ENCODE data around the gene NIP7. TPM values are rescaled to one million over a fixed set of nuclear protein-coding genes. Genes with fewer than 3 reads are reported as not detected.
A peak's percentile ranks its signal among the peaks of the same experiment; 100 is the strongest.

The NIP7 gene
- total and polyA plus RNA-seq, 8 donors, result 17.4 to 35.5 (median 29.3) TPM

- H3K27me3 ChIP-seq, result no peaks in the 10 kb centered on the region
- no peaks in the 10 kb centered on the region for H3K9me3 ChIP-seq
- H3K36me3 ChIP-seq, result peaks cover 0 to 66% of the 10 kb centered on the region in 2 donors
- ATAC-seq (no peak), DNase-seq (no peak)
- H3K4me1 ChIP-seq, result no peaks in the 10 kb centered on the region
- H3K4me3 ChIP-seq, result no peak overlapping the region
- no peak for TF ChIP-seq CTCF (IDR thresholded peaks at IDR 0.05)
- intact Hi-C loops (cut with DNase I), result no loop called here
- H3K27ac ChIP-seq, result no peak overlapping the region
Observed at GRCh38 chr16:69371564-69371963, 32.0 kb downstream of the NIP7 start.

DNA sequence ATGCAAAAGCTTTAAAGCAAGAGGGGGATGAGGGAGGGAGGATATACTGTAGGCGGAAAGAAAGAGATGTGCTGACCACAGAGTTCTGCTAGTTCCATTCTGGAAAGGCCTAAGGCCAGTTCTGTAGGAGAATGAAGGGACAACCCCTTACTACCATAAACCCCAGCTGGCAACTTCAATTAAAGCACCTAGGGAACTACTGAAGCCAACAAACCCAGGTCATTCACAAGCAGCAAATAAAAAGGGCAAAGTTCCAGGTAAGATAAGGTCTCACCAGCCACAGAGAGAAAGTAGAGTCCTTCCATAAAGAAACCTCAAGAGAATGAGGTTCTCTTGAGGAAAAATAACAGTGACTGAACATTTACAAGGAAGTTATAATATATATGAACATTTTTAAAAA, 33.4 kb downstream of the NIP7 start:
- Histone ChIP-seq H3K4me1 (no peaks in the 10 kb centered on the region), H3K27me3 (no peaks in the 10 kb centered on the region), H3K4me3 (no peak overlapping the region), H3K36me3 (peaks cover 0 to 59% of the 10 kb centered on the region in 2 donors), H3K27ac (no peak overlapping the region), H3K9me3 (no peaks in the 10 kb centered on the region)
- intact Hi-C loops (cut with DNase I), result no loop called here
- no peak for TF ChIP-seq CTCF (IDR thresholded peaks at IDR 0.05)
- DNase-seq (no peak), ATAC-seq (no peak)

- no peak overlapping the region for H3K4me3 ChIP-seq
Observed at GRCh38 chr16:69376393-69377059, 37.0 kb downstream of the NIP7 start.

GRCh38 chr16:69378036-69378435, 38.5 kb downstream of the NIP7 start:
- Histone ChIP-seq H3K36me3 (peaks cover 0 to 56% of the 10 kb centered on the region in 2 donors), H3K27me3 (no peaks in the 10 kb centered on the region), H3K4me3 (no peak overlapping the region), H3K4me1 (peaks cover 5 to 23% of the 10 kb centered on the region in 2 donors), H3K27ac (no peak overlapping the region), H3K9me3 (no peaks in the 10 kb centered on the region)
- DNase-seq (no peak), ATAC-seq (no peak)
- no peak for TF ChIP-seq CTCF (IDR thresholded peaks at IDR 0.05)
- intact Hi-C loops (cut with DNase I), result no loop called here

More at GRCh38 chr16:69376393-69377059, 37.0 kb downstream of the NIP7 start:
- Histone ChIP-seq H3K4me1 (peaks cover 5 to 8% of the 10 kb centered on the region in 2 donors), H3K27me3 (no peaks in the 10 kb centered on the region), H3K27ac (no peak overlapping the region), H3K9me3 (no peaks in the 10 kb centered on the region), H3K36me3 (peaks cover 0 to 56% of the 10 kb centered on the region in 2 donors)
- TF ChIP-seq CTCF (IDR thresholded peaks at IDR 0.05), result no peak
- ATAC-seq, result no peak
- DNase-seq, result no peak
- intact Hi-C loops (cut with DNase I), result no loop called here

- Histone ChIP-seq H3K36me3 (peaks cover 0 to 63% of the 10 kb centered on the region in 2 donors), H3K4me3 (no peak overlapping the region), H3K4me1 (peaks cover 5 to 31% of the 10 kb centered on the region in 2 donors), H3K27me3 (no peaks in the 10 kb centered on the region), H3K9me3 (no peaks in the 10 kb centered on the region), H3K27ac (peak overlapping the region in 1 of 2 donors; percentile 14)
- intact Hi-C loops (cut with DNase I), result no loop called here
- ATAC-seq (no peak), DNase-seq (no peak)
- no peak for TF ChIP-seq CTCF (IDR thresholded peaks at IDR 0.05)
Observed at GRCh38 chr16:69378760-69379159, 39.2 kb downstream of the NIP7 start.
